Mesendoderm (in vitro differentiated cells): ENCODE measurements around the gene MYH10.

Experiments used
- DNase-seq: peaks from one replicate; pipeline ENCODE4 v3.0.0; 2013
- H2AK5ac ChIP-seq: 2 replicates; pipeline ENCODE4 v1.6.1; 2013; ENCODE audit warnings: low read length, inconsistent platforms
- H2BK120ac ChIP-seq: 2 replicates; pipeline ENCODE4 v1.6.1; 2013; ENCODE audit warnings: low read depth, mild to moderate bottlenecking, low read length, moderate library complexity, mixed read lengths
- H2BK15ac ChIP-seq: replicated peaks from 2 replicates; pipeline ENCODE4 v1.6.1; 2013; ENCODE audit warnings: low read depth, mild to moderate bottlenecking, moderate library complexity
- H2BK5ac ChIP-seq: 2 replicates; pipeline ENCODE4 v1.6.1; 2013; ENCODE audit warnings: low read length, inconsistent platforms
- H3K18ac ChIP-seq: 2 replicates; pipeline ENCODE4 v1.6.1; 2013; ENCODE audit warnings: mild to moderate bottlenecking, low read length, mixed read lengths
- H3K23ac ChIP-seq: one replicate; pipeline ENCODE4 v1.6.1; 2013; ENCODE audit warnings: low read length
- H3K27ac ChIP-seq: 2 replicates; pipeline ENCODE4 v1.5.1; 2013; ENCODE audit warnings: low read depth, mild to moderate bottlenecking, inconsistent platforms, low read length, moderate library complexity
- H3K27me3 ChIP-seq: 2 replicates; pipeline ENCODE4 v1.6.1; 2013; ENCODE audit warnings: low read length, control low read depth, mild to moderate bottlenecking, inconsistent platforms; ENCODE audit not compliant: insufficient read depth, poor library complexity
- H3K36me3 ChIP-seq: 2 replicates; pipeline ENCODE4 v1.6.1; 2013; ENCODE audit warnings: low read length, inconsistent platforms; ENCODE audit not compliant: control insufficient read depth, insufficient read depth
- H3K4ac ChIP-seq: one replicate; pipeline ENCODE4 v1.6.1; 2013; ENCODE audit warnings: low read depth, mild to moderate bottlenecking, low read length, moderate library complexity
- H3K4me1 ChIP-seq: 2 replicates; pipeline ENCODE4 v1.6.1; 2013; ENCODE audit warnings: low read depth, low read length, inconsistent platforms; ENCODE audit not compliant: control insufficient read depth
- H3K4me2 ChIP-seq: 2 replicates; pipeline ENCODE4 v1.6.1; 2013; ENCODE audit warnings: low read length
- H3K4me3 ChIP-seq: 2 replicates; pipeline ENCODE4 v1.5.1; 2013; ENCODE audit warnings: mild to moderate bottlenecking, low read length
- H3K56ac ChIP-seq: one replicate; pipeline ENCODE4 v1.6.1; 2013; ENCODE audit warnings: low read length
- H3K79me1 ChIP-seq: 2 replicates; pipeline ENCODE4 v1.6.1; 2013; ENCODE audit warnings: low read length, inconsistent platforms
- H3K79me2 ChIP-seq: 2 replicates; pipeline ENCODE4 v1.6.1; 2013; ENCODE audit warnings: mild to moderate bottlenecking, low read length; ENCODE audit not compliant: control insufficient read depth, insufficient read depth
- H3K9ac ChIP-seq: 2 replicates; pipeline ENCODE4 v1.6.1; 2013; ENCODE audit warnings: low read length, inconsistent platforms
- H4K5ac ChIP-seq: one replicate; pipeline ENCODE4 v1.6.1; 2013; ENCODE audit warnings: low read length
- H4K8ac ChIP-seq: one replicate; pipeline ENCODE4 v1.6.1; 2013; ENCODE audit warnings: low read depth, mild to moderate bottlenecking, control low read depth, low read length, moderate library complexity
- WGBS: extraction: QIAGEN DNeasy Blood & Tissue Kit; methylation state at CpG from one replicate; pipeline ENCODE4 v1.1.7; 2013; ENCODE audit warnings: low lambda C conversion rate, missing lambda C conversion rate; ENCODE audit not compliant: insufficient coverage; ENCODE audit errors: extremely low coverage; 5-methylcytosine and 5-hydroxymethylcytosine counted together

MYH10 gene

GRCh38 chr17:8466456-8466855, 164.1 kb downstream of the MYH10 start:
- H3K27ac ChIP-seq = no peak overlapping the region
- no peaks in the 10 kb centered on the region for H3K27me3 ChIP-seq
- H3K9ac ChIP-seq = no peak overlapping the region
- H3K56ac ChIP-seq = no peak overlapping the region
- no peak overlapping the region for H4K8ac ChIP-seq
- H2AK5ac ChIP-seq = no peak overlapping the region
- H3K4me1 ChIP-seq = no peaks in the 10 kb centered on the region
- H3K79me2 ChIP-seq = peaks cover 7% of the 10 kb centered on the region
- no peak for DNase-seq
- WGBS = no CpG with 5 or more reads among the region's 3 CpGs
- no peak overlapping the region for H2BK15ac ChIP-seq
- H4K5ac ChIP-seq = no peak overlapping the region
- H3K4ac ChIP-seq = no peak overlapping the region
- H3K79me1 ChIP-seq = peaks cover 17% of the 10 kb centered on the region
- H3K4me2 ChIP-seq = no peak overlapping the region
- no peak overlapping the region for H3K18ac ChIP-seq
- H3K4me3 ChIP-seq = no peak overlapping the region
- no peak overlapping the region for H2BK120ac ChIP-seq
- H3K36me3 ChIP-seq = peaks cover 10% of the 10 kb centered on the region
- no peak overlapping the region for H3K23ac ChIP-seq
- H2BK5ac ChIP-seq = no peak overlapping the region

GRCh38 chr17:8465759-8466158, 164.8 kb downstream of the MYH10 start:
- no peak overlapping the region for H3K4ac ChIP-seq
- no peak for DNase-seq
- no peak overlapping the region for H2AK5ac ChIP-seq
- H3K4me3 ChIP-seq = no peak overlapping the region
- no peak overlapping the region for H2BK5ac ChIP-seq
- no peaks in the 10 kb centered on the region for H3K27me3 ChIP-seq
- H3K79me1 ChIP-seq = peaks cover 17% of the 10 kb centered on the region
- H3K9ac ChIP-seq = no peak overlapping the region
- no peak overlapping the region for H3K23ac ChIP-seq
- H3K27ac ChIP-seq = no peak overlapping the region
- WGBS = 100% methylated on average over 1 of the region's 12 CpGs
- H3K36me3 ChIP-seq = peaks cover 9% of the 10 kb centered on the region
- no peak overlapping the region for H2BK15ac ChIP-seq
- no peak overlapping the region for H3K4me2 ChIP-seq
- no peak overlapping the region for H2BK120ac ChIP-seq
- H3K56ac ChIP-seq = no peak overlapping the region
- no peaks in the 10 kb centered on the region for H3K4me1 ChIP-seq
- no peak overlapping the region for H4K8ac ChIP-seq
- no peak overlapping the region for H4K5ac ChIP-seq
- H3K18ac ChIP-seq = no peak overlapping the region
- H3K79me2 ChIP-seq = peaks cover 7% of the 10 kb centered on the region

- Histone ChIP-seq H3K27me3 (no peaks in the 10 kb centered on the region), H3K9ac (no peak overlapping the region), H3K18ac (no peak overlapping the region), H2BK5ac (no peak overlapping the region), H3K36me3 (peaks cover 9% of the 10 kb centered on the region), H3K79me2 (peaks cover 7% of the 10 kb centered on the region), H4K8ac (no peak overlapping the region), H3K4me2 (no peak overlapping the region), H3K56ac (no peak overlapping the region), H2AK5ac (no peak overlapping the region), H3K4me1 (no peaks in the 10 kb centered on the region), H3K4ac (no peak overlapping the region), H3K79me1 (peaks cover 17% of the 10 kb centered on the region), H2BK120ac (no peak overlapping the region), H3K27ac (no peak overlapping the region), H4K5ac (no peak overlapping the region), H2BK15ac (no peak overlapping the region), H3K23ac (no peak overlapping the region), H3K4me3 (no peak overlapping the region)
- WGBS = no CpG with 5 or more reads among the region's 8 CpGs
- no peak for DNase-seq
These were observed 165.2 kb downstream of the MYH10 start for GRCh38 chr17:8465356-8465755.

GRCh38 chr17:8464941-8465340, 165.6 kb downstream of the MYH10 start:
- no peak overlapping the region for H4K5ac ChIP-seq
- H3K4ac ChIP-seq = no peak overlapping the region
- no peak for DNase-seq
- no peak overlapping the region for H4K8ac ChIP-seq
- H3K79me1 ChIP-seq = peaks cover 17% of the 10 kb centered on the region
- H3K4me2 ChIP-seq = no peak overlapping the region
- H2AK5ac ChIP-seq = no peak overlapping the region
- H3K18ac ChIP-seq = no peak overlapping the region
- no peak overlapping the region for H2BK15ac ChIP-seq
- no peak overlapping the region for H3K23ac ChIP-seq
- H3K79me2 ChIP-seq = peaks cover 7% of the 10 kb centered on the region
- H3K27ac ChIP-seq = no peak overlapping the region
- no peak overlapping the region for H2BK120ac ChIP-seq
- H3K56ac ChIP-seq = no peak overlapping the region
- no peak overlapping the region for H2BK5ac ChIP-seq
- no peaks in the 10 kb centered on the region for H3K27me3 ChIP-seq
- no peak overlapping the region for H3K4me3 ChIP-seq
- no peaks in the 10 kb centered on the region for H3K4me1 ChIP-seq
- H3K9ac ChIP-seq = no peak overlapping the region
- peaks cover 9% of the 10 kb centered on the region for H3K36me3 ChIP-seq
- no CpG with 5 or more reads among the region's 4 CpGs for WGBS

GRCh38 chr17:8463099-8463498, 167.4 kb downstream of the MYH10 start:
- no CpG with 5 or more reads among the region's 5 CpGs for WGBS

GRCh38 chr17:8462564-8462963, 168.0 kb downstream of the MYH10 start:
- H3K36me3 ChIP-seq = peaks cover 5% of the 10 kb centered on the region
- no peak overlapping the region for H3K23ac ChIP-seq
- H2BK120ac ChIP-seq = no peak overlapping the region
- H3K79me2 ChIP-seq = peaks cover 7% of the 10 kb centered on the region
- H2BK15ac ChIP-seq = no peak overlapping the region
- no peak overlapping the region for H3K9ac ChIP-seq
- no peaks in the 10 kb centered on the region for H3K27me3 ChIP-seq
- peaks cover 16% of the 10 kb centered on the region for H3K79me1 ChIP-seq
- no peak overlapping the region for H4K8ac ChIP-seq
- no peak overlapping the region for H4K5ac ChIP-seq
- no peak overlapping the region for H2BK5ac ChIP-seq
- no peak overlapping the region for H3K56ac ChIP-seq
- no peaks in the 10 kb centered on the region for H3K4me1 ChIP-seq
- H3K4me3 ChIP-seq = no peak overlapping the region
- no CpG with 5 or more reads among the region's 5 CpGs for WGBS
- no peak overlapping the region for H3K4me2 ChIP-seq
- H3K18ac ChIP-seq = no peak overlapping the region
- DNase-seq = no peak
- H3K27ac ChIP-seq = no peak overlapping the region
- no peak overlapping the region for H3K4ac ChIP-seq
- no peak overlapping the region for H2AK5ac ChIP-seq

More at GRCh38 chr17:8463099-8463498, 167.4 kb downstream of the MYH10 start:
- H3K4me1 ChIP-seq = no peaks in the 10 kb centered on the region
- H3K27me3 ChIP-seq = no peaks in the 10 kb centered on the region
- no peak overlapping the region for H3K4me3 ChIP-seq
- H4K8ac ChIP-seq = no peak overlapping the region
- no peak overlapping the region for H2BK15ac ChIP-seq
- H3K27ac ChIP-seq = no peak overlapping the region
- peaks cover 5% of the 10 kb centered on the region for H3K36me3 ChIP-seq
- H3K4me2 ChIP-seq = no peak overlapping the region
- H3K4ac ChIP-seq = no peak overlapping the region
- H2AK5ac ChIP-seq = no peak overlapping the region
- H3K79me1 ChIP-seq = peaks cover 16% of the 10 kb centered on the region
- H3K56ac ChIP-seq = no peak overlapping the region
- no peak overlapping the region for H4K5ac ChIP-seq
- no peak overlapping the region for H2BK120ac ChIP-seq
- no peak for DNase-seq
- no peak overlapping the region for H2BK5ac ChIP-seq
- H3K9ac ChIP-seq = no peak overlapping the region
- no peak overlapping the region for H3K23ac ChIP-seq
- H3K18ac ChIP-seq = no peak overlapping the region
- H3K79me2 ChIP-seq = peaks cover 7% of the 10 kb centered on the region
